NT2/D1 (cell line): ENCODE measurements around the gene ELMO3.

Experiments used
- DNase-seq: peaks from one replicate; pipeline ENCODE4 v3.0.0-alpha.2; 2011; ENCODE audit warnings: low read depth, low spot score
- H3K27me3 ChIP-seq: 2 replicates; pipeline ENCODE4 v1.6.0; 2011; ENCODE audit warnings: mild to moderate bottlenecking; ENCODE audit not compliant: insufficient read length, insufficient read depth
- H3K36me3 ChIP-seq: 2 replicates; pipeline ENCODE4 v1.6.1; 2011; ENCODE audit warnings: mild to moderate bottlenecking, low read length, mixed read lengths; ENCODE audit not compliant: insufficient read depth, insufficient read length
- H3K4me1 ChIP-seq: 2 replicates; pipeline ENCODE4 v1.5.1; 2011; ENCODE audit not compliant: insufficient read depth, insufficient read length
- H3K4me3 ChIP-seq: 2 replicates; pipeline ENCODE4 v1.5.1; 2011; ENCODE audit warnings: low read depth; ENCODE audit not compliant: insufficient read length
- H3K9ac ChIP-seq: 2 replicates; pipeline ENCODE4 v1.6.0; 2011; ENCODE audit warnings: low read depth; ENCODE audit not compliant: insufficient read length
- H3K9me3 ChIP-seq: 2 replicates; pipeline ENCODE4 v1.5.1; 2011; ENCODE audit warnings: mild to moderate bottlenecking, low read length; ENCODE audit not compliant: insufficient read depth
- SUZ12 ChIP-seq: IDR thresholded peaks from 2 replicates; pipeline ENCODE4 v1.6.1; 2011; ENCODE audit not compliant: insufficient read length, insufficient read depth; ENCODE audit errors: extremely low read depth
- YY1 ChIP-seq: IDR thresholded peaks from 2 replicates; pipeline ENCODE4 v1.6.1; 2011; ENCODE audit not compliant: insufficient read length, insufficient read depth
- ZNF274 ChIP-seq: IDR thresholded peaks from 2 replicates; pipeline ENCODE4 v1.6.1; 2011; ENCODE audit warnings: mild to moderate bottlenecking, low read depth, low read length

The ELMO3 gene

GRCh38 chr16:67184995-67185650, 13.8 kb upstream of the ELMO3 start:
- Histone ChIP-seq H3K9me3 (no peaks in the 10 kb centered on the region), H3K36me3 (peaks cover 14% of the 10 kb centered on the region), H3K4me3 (peak overlapping the region; percentile 81), H3K9ac (peak overlapping the region; percentile 87), H3K27me3 (peaks cover 24% of the 10 kb centered on the region), H3K4me1 (peaks cover 27% of the 10 kb centered on the region)
- TF ChIP-seq ZNF274 (no peak), YY1 (no peak), SUZ12 (no peak)
- DNase-seq: peak; percentile 92

GRCh38 chr16:67185651-67186134, 13.2 kb upstream of the ELMO3 start:
- TF ChIP-seq SUZ12: no peak
- TF ChIP-seq YY1: no peak
- no peak for TF ChIP-seq ZNF274
- peaks cover 9% of the 10 kb centered on the region for H3K36me3 ChIP-seq
- H3K4me1 ChIP-seq: peaks cover 28% of the 10 kb centered on the region
- no peak overlapping the region for H3K4me3 ChIP-seq
- H3K9ac ChIP-seq: no peak overlapping the region
- H3K27me3 ChIP-seq: peaks cover 24% of the 10 kb centered on the region
- no peak for DNase-seq
- no peaks in the 10 kb centered on the region for H3K9me3 ChIP-seq

- Histone ChIP-seq H3K9me3 (no peaks in the 10 kb centered on the region), H3K9ac (peak overlapping the region; percentile 27), H3K4me3 (no peak overlapping the region), H3K27me3 (peaks cover 24% of the 10 kb centered on the region), H3K4me1 (peaks cover 29% of the 10 kb centered on the region), H3K36me3 (peaks cover 5% of the 10 kb centered on the region)
- TF ChIP-seq YY1 (no peak), ZNF274 (no peak), SUZ12 (no peak)
- DNase-seq: no peak
These were observed 12.4 kb upstream of the ELMO3 start for GRCh38 chr16:67186550-67186950.

- Histone ChIP-seq H3K27me3 (peaks cover 24% of the 10 kb centered on the region), H3K9ac (peak overlapping the region; percentile 52), H3K36me3 (peaks cover 2% of the 10 kb centered on the region), H3K9me3 (no peaks in the 10 kb centered on the region), H3K4me3 (no peak overlapping the region), H3K4me1 (peaks cover 29% of the 10 kb centered on the region)
- no peak for DNase-seq
- no peak for TF ChIP-seq SUZ12
- no peak for TF ChIP-seq YY1
- TF ChIP-seq ZNF274: no peak
These were observed 11.6 kb upstream of the ELMO3 start for GRCh38 chr16:67187175-67187890.

- Histone ChIP-seq H3K4me3 (no peak overlapping the region), H3K9me3 (no peaks in the 10 kb centered on the region), H3K27me3 (peaks cover 24% of the 10 kb centered on the region), H3K9ac (no peak overlapping the region), H3K4me1 (peaks cover 38% of the 10 kb centered on the region), H3K36me3 (peaks cover 9% of the 10 kb centered on the region)
- no peak for TF ChIP-seq YY1
- DNase-seq: no peak
These were observed 10.6 kb upstream of the ELMO3 start for GRCh38 chr16:67188323-67188722.

- no peaks in the 10 kb centered on the region for H3K9me3 ChIP-seq
- H3K4me3 ChIP-seq: no peak overlapping the region
- no peak overlapping the region for H3K9ac ChIP-seq
- H3K27me3 ChIP-seq: peaks cover 24% of the 10 kb centered on the region
- H3K4me1 ChIP-seq: peaks cover 38% of the 10 kb centered on the region
- peaks cover 14% of the 10 kb centered on the region for H3K36me3 ChIP-seq
- no peak for DNase-seq
- TF ChIP-seq YY1: no peak
- TF ChIP-seq SUZ12: no peak
- TF ChIP-seq ZNF274: no peak
These were observed 10.1 kb upstream of the ELMO3 start for GRCh38 chr16:67188798-67189197.

- peaks cover 33% of the 10 kb centered on the region for H3K4me1 ChIP-seq
- DNase-seq: no peak
- H3K36me3 ChIP-seq: peaks cover 26% of the 10 kb centered on the region
- H3K27me3 ChIP-seq: peaks cover 13% of the 10 kb centered on the region
- H3K9me3 ChIP-seq: no peaks in the 10 kb centered on the region
- TF ChIP-seq SUZ12 (no peak), ZNF274 (no peak), YY1 (no peak)
- H3K9ac ChIP-seq: no peak within 1 kb of the TSS
- no peak within 1 kb of the TSS for H3K4me3 ChIP-seq
These were observed 8.9 kb upstream of the ELMO3 start, which contains the start of gene EXOC3L1 for GRCh38 chr16:67190041-67190440. Gene EXOC3L1, minus strand, starts transcription at chr16:67190136. Its CDS starts 460 bp downstream, at chr16:67189676.
